NCI-H2029 treated with DMSO at 0.1 percent for 48 hours (cell line): ENCODE measurements around the gene YARS1.
"Not testable (repeated sequence)": the region's sequence is repeated elsewhere in the genome, so short reads cannot be mapped to it uniquely, and the experiment has no call there.

Experiments
- DNase-seq: peaks from one replicate; lab custom pipeline; 2025; lab: John Stamatoyannopoulos, UW

The YARS1 gene

DNA sequence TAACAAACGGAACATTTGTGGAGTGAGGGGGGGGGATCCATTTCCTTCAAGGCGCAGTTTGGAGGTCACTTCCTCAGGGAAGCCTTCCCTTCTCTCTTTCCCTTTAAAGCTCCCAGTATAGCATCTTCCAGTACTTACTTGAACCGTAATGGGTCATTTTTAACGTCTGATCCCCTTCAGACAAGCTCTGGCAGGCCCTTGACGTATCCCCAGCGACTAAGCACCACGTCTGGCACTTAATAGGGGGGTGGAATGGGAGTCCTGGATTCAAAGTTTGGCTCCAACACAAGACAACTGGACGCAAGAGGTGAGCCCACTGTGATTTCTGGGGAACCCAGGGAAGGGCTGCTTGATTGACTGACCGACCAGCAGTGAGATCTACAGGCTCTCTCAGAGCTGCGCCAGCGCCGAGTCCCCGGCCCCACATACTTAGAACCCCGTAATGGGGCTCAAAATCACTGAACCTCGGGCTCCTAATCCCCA is 441 bp downstream of the YARS1 start:
- DNase-seq: peak; percentile 10

- DNase-seq: no peak
These were observed 3.0 kb downstream of the YARS1 start for GRCh38 chr1:32813941-32814739.

DNA sequence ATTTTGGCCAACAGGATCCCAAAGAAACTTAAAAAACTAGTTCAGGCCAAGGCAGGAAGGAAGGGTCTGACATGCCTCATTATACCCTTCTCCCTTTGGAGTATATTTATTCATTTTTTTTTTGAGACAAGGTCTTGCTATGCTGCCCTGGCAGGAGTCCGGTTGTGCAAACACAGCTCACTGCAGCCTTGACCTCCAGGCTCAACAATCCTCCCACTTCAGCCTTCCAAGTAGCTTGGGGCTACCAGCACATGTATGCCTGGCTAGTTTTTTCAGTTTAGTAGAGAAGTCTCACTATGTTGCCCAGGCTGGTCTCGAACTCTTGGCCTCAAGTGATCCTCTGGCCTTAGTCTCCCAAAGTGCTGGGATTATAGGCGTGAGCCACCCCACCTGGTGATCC is 5.2 kb downstream of the YARS1 start:
- DNase-seq: no peak

DNA sequence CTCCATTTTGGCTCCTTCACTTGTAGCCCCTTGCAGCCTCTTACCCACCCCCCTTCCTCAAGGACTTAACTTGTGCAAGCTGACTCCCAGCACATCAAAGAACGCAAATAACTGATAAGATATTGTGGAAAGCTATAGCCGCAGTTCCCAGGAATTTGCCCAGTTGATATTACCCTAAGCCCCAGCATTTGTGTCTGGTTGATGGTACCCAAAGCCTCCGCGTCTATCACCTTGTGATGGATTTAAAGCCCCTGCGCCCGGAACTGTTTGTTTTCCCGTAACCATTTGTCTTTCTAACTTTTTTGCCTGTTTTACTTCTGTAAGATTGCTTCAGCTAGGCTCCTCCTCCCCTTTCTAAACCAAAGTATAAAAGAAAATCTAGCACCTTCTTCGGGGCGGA is 5.9 kb downstream of the YARS1 start:
- no peak for DNase-seq

DNA sequence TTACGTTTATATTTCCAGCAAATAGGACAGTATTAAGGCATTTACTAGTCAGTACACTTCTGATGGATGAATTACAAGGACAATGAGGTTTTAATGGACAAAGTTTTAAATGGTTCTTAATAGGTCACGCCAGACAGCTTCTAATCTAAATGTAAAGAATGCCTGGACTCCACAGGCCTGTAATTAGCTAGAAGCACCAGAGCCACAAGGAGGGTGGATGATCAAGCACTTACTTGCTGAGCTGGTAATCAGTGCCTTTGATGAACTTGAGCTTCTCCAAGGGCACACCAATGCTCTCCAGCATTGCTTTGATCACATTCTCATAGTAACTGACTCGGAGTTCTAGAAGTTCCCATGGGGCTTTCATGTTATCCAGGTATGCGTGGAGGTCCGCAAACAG is 6.8 kb downstream of the YARS1 start:
- DNase-seq: no peak

- DNase-seq: no peak
These were observed 8.6 kb downstream of the YARS1 start for GRCh38 chr1:32808580-32808979.

GRCh38 chr1:32806910-32807523 is 10.1 kb downstream of the YARS1 start:
- DNase-seq: no peak

DNA sequence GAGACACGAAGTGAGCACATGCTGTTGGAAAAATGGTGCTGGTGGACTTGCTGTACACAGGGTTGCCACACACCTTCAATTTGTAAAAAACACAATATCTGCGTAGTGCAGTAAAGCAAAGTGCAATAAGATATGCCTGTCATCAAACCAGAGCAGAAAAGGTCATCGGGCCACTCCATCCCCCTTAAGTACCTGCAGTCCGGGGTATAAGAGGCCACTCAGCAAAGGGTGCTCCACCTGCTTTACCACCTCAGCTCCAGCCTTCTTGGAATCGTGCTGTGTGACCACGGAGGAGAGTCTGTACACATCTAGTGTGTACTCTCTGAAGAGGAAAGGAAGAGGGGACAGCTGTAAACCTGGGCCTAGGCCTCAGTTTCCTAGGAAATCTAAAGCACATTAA is 10.9 kb downstream of the YARS1 start:
- DNase-seq: peak; percentile 53

GRCh38 chr1:32804460-32804859 is 12.7 kb downstream of the YARS1 start:
- not testable (repeated sequence) for DNase-seq

- no peak for DNase-seq
These were observed 16.0 kb downstream of the YARS1 start for GRCh38 chr1:32801096-32801715.

- no peak for DNase-seq
These were observed 18.3 kb downstream of the YARS1 start for GRCh38 chr1:32798679-32799416.

DNA sequence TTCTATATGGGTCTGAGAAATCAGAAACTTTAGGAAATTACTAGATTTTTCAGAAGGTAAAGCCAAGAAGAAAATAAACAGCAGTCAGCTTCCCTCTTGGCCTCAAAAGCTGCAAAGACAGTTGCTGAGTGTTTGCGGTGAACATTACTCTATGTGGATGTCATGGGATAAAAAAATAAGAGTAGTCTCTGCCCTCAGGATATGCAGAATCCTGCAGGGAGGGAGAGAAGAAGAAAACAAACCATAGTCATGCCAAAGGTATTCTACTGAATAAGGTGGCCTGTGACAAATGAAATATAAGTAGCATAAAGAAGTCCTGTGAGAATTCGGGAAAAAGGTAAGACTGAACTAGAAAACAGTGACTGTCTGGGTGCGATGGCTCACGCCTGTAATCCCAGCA is 19.0 kb downstream of the YARS1 start:
- DNase-seq: no peak

GRCh38 chr1:32797456-32797855 is 19.7 kb downstream of the YARS1 start:
- DNase-seq: no peak

DNA sequence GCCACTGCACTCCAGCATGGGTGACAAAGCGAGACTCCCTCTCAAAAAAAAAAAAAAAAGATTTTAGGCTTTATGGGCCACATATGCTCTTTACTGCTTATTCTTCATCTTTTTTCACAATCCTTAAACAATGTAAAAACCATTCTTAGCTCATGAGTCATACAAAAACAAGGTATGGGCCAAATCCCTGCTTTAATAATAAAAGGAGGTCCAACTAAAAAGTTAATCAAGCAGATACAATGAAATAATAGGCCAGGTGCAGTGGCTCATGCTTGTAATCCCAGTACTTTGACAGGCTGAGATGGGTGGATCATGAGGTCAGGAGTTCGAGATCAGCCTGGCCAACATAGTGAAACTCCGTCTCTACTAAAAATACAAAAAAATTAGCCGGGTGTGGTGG is 21.4 kb downstream of the YARS1 start:
- not testable (repeated sequence) for DNase-seq

DNA sequence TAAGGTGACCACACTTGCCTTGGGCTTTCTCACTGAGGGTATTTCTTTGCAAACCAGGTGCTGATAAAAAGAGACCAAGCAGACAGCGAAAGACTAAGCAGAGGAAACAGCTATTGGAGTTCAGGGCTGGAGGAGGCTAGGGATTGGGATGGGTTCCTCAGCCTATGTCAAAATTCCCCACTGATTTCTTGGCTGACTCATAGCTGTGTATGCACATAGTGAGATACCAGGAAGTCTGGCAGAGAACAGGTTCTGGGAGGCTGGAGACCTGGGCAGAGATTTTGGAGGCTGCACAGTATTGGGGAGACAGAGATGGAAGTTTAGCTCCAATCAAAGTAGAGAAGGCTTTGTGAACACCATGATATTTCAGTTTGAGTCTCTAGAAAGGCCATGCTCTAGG is 25.3 kb downstream of the YARS1 start:
- no peak for DNase-seq

GRCh38 chr1:32789356-32789755 is 27.8 kb downstream of the YARS1 start:
- not testable (repeated sequence) for DNase-seq

GRCh38 chr1:32786856-32787255 is 30.3 kb downstream of the YARS1 start:
- no peak for DNase-seq

DNA sequence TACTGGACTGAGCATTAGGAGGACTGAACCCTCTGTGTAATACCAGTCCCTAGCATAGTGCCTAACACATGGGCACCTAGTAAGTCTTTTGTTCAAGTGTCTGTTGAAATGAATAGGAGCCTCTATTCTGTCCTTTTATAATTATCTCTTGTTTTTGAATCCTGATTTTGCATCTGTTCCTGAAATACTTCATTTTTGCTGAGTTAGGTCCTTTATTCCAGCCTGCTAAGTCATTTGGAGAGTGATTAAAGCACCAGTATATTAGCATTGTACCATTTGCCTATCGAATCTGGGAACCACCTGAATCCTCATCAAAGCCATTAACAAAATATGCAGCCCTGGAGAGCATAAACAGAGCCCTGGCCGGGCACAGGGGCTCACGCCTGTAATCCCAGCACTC is 32.3 kb downstream of the YARS1 start:
- DNase-seq: no peak

DNA sequence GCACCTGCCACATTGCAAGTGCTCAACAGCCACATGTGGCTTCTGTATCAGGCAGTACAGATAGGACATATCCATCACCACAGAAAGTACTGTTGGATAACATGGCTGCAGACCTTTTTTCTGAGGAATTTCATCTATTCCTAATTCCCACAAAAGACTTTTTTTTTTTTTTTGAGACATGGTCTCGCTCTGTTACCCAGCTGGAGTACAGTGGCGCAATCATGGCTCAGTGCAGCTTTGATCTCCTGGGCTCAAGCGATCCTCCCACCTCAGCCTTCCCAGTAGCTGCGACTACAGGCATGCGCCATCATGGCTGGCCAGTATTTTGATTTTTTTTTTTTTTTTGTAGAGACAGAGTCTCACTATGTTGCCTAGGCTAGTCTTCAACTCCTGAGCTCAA is 33.3 kb downstream of the YARS1 start:
- DNase-seq: no peak

DNA sequence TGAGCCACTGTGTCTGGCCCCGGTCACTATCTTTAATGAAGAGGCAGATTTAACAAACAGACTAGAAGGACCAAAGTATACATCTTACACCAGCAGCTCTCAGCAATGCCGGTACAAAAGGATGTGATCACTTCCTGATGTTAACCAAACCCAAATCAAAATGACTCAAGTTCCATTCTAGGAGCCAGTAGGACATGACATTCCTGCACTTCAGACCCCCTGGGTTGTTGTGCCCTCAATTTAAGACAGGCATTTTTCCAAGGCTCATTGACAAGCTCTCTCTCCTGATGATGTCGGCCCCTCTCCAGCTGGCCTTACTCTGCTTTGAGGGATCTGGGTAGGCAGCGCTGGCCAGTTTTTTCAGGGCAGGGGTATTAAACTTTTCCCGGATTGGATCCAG is 35.1 kb downstream of the YARS1 start:
- no peak for DNase-seq

GRCh38 chr1:32780628-32781234 is 36.4 kb downstream of the YARS1 start:
- no peak for DNase-seq

- DNase-seq: no peak
These were observed 37.2 kb downstream of the YARS1 start for GRCh38 chr1:32780005-32780404.
